Cardiac muscle cell (in vitro differentiated cells and primary cell): ENCODE data around the gene MICAL2. TPM values are rescaled to one million over a fixed set of nuclear protein-coding genes. Genes with fewer than 3 reads are reported as not detected.

ENCODE experiments used
- DNase-seq, 2 donors: peaks; one replicate each; pipeline versions ENCODE4 v3.0.0 to v3.0.0-alpha.2; 2010 to 2017; ENCODE audit warnings: low read depth in 1 of 2, low spot score in 1 of 2
- H3K27ac ChIP-seq: fragments of 200-600 bp; sonication (generic); 2 replicates; pipeline ENCODE4 v1.5.1; 2016
- H3K27me3 ChIP-seq: fragments of 200-600 bp; sonication (generic); 2 replicates; pipeline ENCODE4 v1.6.0; 2016; ENCODE audit warnings: control low read depth
- H3K36me3 ChIP-seq: fragments of 200-600 bp; sonication (generic); 2 replicates; pipeline ENCODE4 v1.5.1; 2016; ENCODE audit warnings: control low read depth
- H3K4me1 ChIP-seq: fragments of 200-600 bp; sonication (generic); 2 replicates; pipeline ENCODE4 v1.8.1; 2017; ENCODE audit warnings: low read depth, mild to moderate bottlenecking, mixed run types
- H3K4me3 ChIP-seq: fragments of 200-600 bp; sonication (generic); 2 replicates; pipeline ENCODE4 v1.5.1; 2016; ENCODE audit warnings: mild to moderate bottlenecking
- H3K9me3 ChIP-seq: fragments of 200-600 bp; sonication (generic); 2 replicates; pipeline ENCODE4 v1.5.1; 2017; ENCODE audit warnings: low read depth, mild to moderate bottlenecking, control low read depth
- CTCF ChIP-seq: IDR thresholded peaks from 2 replicates; pipeline ENCODE4 v1.5.1; 2012; ENCODE audit warnings: low read depth, mild to moderate bottlenecking, low read length
- polyA plus RNA-seq: library from polyadenylated mRNA; unstranded; fragments of >200 nt; fragmentation: Nextera tagmentation; extraction: Ambion mirVana; gene quantifications from 2 replicates; pipeline ENCODE4 v1.2.1, GENCODE V29; 2016
- total RNA-seq: library from RNA; depleted of rRNA; stranded (reverse); fragments of >200 nt; gene quantifications from 2 replicates; pipeline ENCODE4 v1.2.3, GENCODE V29; 2016

MICAL2 gene
- total and polyA plus RNA-seq, 2 experiments from 2014 or later = 153 to 178 TPM

- Histone ChIP-seq H3K9me3 (no peaks in the 10 kb centered on the region), H3K4me3 (no peak overlapping the region), H3K4me1 (peaks cover 20% of the 10 kb centered on the region), H3K27me3 (no peaks in the 10 kb centered on the region), H3K36me3 (no peaks in the 10 kb centered on the region), H3K27ac (no peak overlapping the region)
- no peak for TF ChIP-seq CTCF
- DNase-seq = no peak
Measured at GRCh38 chr11:12273618-12273995, 163.2 kb downstream of the MICAL2 start.

GRCh38 chr11:12274056-12274455, 163.7 kb downstream of the MICAL2 start:
- peaks cover 18% of the 10 kb centered on the region for H3K4me1 ChIP-seq
- no peaks in the 10 kb centered on the region for H3K27me3 ChIP-seq
- H3K36me3 ChIP-seq = no peaks in the 10 kb centered on the region
- no peak for TF ChIP-seq CTCF
- DNase-seq = no peak
- H3K9me3 ChIP-seq = no peaks in the 10 kb centered on the region
- H3K27ac ChIP-seq = no peak overlapping the region
- H3K4me3 ChIP-seq = no peak overlapping the region

DNA sequence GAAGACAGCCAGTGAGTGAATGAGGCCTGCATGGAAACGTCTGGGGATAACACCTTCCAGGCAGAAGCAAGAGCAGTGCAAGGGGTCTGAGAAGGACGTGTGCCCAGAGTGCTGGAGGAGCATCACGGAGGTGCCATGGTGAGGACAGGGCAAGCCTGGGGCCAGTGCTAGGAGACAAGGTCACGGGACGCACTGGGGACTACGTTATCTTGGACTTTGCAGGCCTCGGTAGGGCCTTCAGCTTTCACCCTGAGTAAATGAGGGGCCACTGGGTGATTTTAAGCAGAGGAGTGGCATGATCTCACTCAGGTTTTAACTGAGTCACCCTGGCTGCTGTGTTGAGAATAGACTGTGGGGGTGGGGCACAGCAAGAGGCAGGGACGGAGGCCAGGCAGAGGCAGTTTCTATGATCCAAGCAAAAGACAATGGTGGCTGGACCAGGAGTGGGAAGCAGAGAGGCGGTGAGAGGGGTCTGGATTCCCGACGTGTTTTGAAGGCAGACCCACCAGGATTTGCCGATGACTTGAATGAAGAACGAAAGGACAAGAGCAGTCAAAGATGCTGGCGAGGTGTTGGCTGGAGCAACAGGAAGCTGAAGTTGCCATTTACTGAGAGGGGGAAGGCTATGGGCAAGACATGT, 164.3 kb downstream of the MICAL2 start:
- DNase-seq = no peak
- no peak for TF ChIP-seq CTCF
- Histone ChIP-seq H3K4me1 (peaks cover 15% of the 10 kb centered on the region), H3K9me3 (no peaks in the 10 kb centered on the region), H3K36me3 (no peaks in the 10 kb centered on the region), H3K27ac (no peak overlapping the region), H3K27me3 (no peaks in the 10 kb centered on the region), H3K4me3 (no peak overlapping the region)

GRCh38 chr11:12275818-12276217, 165.4 kb downstream of the MICAL2 start:
- H3K4me1 ChIP-seq = peaks cover 22% of the 10 kb centered on the region
- no peak for TF ChIP-seq CTCF
- DNase-seq = no peak
- no peaks in the 10 kb centered on the region for H3K36me3 ChIP-seq
- H3K9me3 ChIP-seq = no peaks in the 10 kb centered on the region
- H3K27ac ChIP-seq = no peak overlapping the region
- H3K4me3 ChIP-seq = no peak overlapping the region
- no peaks in the 10 kb centered on the region for H3K27me3 ChIP-seq

- H3K27me3 ChIP-seq = no peaks in the 10 kb centered on the region
- H3K27ac ChIP-seq = no peak overlapping the region
- no peak overlapping the region for H3K4me3 ChIP-seq
- no peak for DNase-seq
- peaks cover 22% of the 10 kb centered on the region for H3K4me1 ChIP-seq
- no peaks in the 10 kb centered on the region for H3K9me3 ChIP-seq
- no peaks in the 10 kb centered on the region for H3K36me3 ChIP-seq
- TF ChIP-seq CTCF = no peak
Measured at GRCh38 chr11:12276356-12276755, 166.0 kb downstream of the MICAL2 start.
